Measurements from ENCODE around the gene BRMS1.
"Not testable (repeated sequence)": the region's sequence is repeated elsewhere in the genome, so short reads cannot be mapped to it uniquely, and the experiment has no call there.

Gene BRMS1

DNA sequence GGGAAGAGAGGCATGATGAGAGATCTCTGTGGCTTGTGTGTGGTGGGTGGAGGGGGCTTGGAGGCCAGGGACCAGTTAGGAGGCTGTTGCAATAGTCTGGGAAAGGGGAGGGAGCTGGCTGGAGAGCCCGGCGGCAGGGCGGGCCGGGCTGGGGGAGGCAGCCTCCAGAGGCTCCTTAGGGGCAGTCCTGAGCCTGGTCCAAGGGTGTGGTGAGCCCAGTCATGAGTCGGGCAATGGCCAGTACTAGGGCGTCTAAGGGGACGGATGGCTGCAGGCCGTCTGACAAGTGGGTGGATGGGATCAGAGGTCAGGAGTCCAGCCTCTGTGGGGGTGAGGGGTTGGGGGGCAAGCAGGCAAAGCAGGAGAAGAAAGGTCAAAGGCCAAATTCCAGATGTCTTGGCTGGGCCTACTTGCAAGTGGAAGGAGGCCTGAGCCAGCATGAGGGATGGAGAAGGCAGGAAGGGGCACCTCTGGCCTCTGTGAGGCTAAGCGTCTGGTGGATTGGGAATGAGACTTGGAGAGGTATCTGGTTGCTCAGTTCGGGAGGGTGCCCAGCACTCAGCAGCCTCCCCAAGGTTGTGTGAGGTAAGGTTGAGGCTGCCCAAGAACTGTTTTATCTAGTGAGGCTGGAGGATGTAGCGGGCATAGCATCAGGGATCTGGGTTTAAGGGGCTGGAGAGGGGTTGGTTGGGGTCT, 22.0 kb downstream of the BRMS1 start:
- no peak for DNase-seq (ENCODE audit: low spot score)

DNA sequence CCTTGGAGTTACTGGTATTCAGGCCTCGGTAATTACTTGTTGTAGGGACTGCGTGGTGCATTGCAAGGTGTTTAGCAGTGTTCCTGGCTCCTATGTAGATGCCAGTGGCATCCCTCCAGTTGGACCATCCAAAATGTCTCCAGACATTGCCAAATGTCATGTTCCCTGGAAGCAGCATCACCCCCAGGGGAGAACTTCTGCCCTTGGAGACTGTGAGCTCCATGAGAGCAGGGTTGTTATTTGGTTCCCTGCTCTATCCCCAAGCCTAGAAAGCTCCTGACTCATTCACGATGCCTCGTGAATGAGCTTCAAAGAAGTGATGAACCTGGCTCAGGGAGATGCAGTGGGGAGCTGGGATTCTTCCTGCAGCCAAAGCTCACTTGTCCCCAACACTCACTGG, 23.3 kb downstream of the BRMS1 start:
- DNase-seq (ENCODE audit: low spot score), result no peak

GRCh38 chr11:66320748-66321147, 24.2 kb downstream of the BRMS1 start:
- not testable (repeated sequence) for DNase-seq (ENCODE audit: low spot score)

- DNase-seq (ENCODE audit: low spot score), result not testable (repeated sequence)
Measured at GRCh38 chr11:66320289-66320688, 24.6 kb downstream of the BRMS1 start.

DNA sequence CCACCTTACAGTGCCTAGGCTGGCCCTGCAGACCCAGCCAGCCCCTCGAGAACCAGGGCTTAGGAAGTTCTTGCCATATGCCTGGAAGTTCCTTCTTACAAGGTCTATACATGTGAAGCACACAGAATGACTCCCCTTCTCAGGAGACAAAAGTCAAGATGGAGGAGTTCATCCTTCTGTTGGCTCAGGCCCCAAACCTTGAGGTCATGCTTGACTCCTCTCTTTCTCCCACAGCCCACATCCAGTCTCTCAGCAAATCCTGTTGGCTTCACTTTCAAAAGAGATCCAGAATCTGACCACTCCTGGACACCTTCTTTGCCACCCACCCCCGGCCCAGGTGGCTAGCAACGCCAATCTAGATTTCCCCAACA, 26.3 kb downstream of the BRMS1 start:
- no peak for DNase-seq (ENCODE audit: low spot score)

- peak; percentile 72 for DNase-seq (ENCODE audit: low spot score)
Measured at GRCh38 chr11:66317723-66318599, 26.9 kb downstream of the BRMS1 start.

DNA sequence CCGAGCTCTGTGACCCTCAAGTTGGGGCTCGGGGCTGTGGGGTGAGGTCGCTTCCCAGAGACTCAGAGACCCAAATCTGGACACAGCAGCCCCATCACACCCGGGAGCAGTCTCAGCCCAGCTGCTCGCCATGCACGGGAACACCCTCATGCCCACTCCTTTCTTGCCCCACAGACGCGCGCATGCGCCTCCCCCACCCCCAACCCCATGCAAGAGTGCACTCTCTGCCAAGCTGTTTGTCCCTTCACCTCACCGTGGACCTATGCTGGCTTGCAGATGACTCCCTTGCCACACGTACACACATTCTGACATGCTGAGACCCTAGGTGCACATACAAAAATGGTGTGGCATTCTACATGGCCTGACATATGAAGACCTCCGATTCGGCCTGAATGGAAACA, 27.6 kb downstream of the BRMS1 start:
- peak; percentile 70 for DNase-seq (ENCODE audit: low spot score)

DNA sequence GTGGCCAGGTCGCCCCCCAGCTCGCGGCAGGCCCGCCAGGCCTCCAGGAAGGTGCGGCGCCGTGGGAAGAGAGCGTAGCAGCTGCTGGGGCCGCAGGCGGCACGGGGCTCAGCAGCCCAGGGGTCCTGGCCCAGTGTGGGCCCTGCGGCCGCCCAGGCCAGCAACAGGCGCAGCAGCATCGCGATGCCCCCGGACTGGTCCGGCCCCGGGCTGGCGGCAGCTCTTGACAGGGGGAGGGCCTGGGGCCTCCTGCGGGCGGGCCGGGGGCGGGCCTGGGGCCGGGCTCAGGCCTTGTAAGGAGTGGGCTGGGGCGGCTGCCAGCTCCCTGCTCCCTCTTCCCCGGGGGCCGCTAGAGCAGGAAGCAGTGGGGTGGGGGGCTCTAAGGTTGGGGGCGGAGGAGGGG, 28.1 kb downstream of the BRMS1 start, which contains the start of gene CD248:
TSS of gene CD248 (minus strand) at position 196 of the 403 bp plus-strand sequence. CDS start at position 179, 17 bp downstream.
- no peak for DNase-seq (ENCODE audit: low spot score)

GRCh38 chr11:66315921-66316811, 28.7 kb downstream of the BRMS1 start:
- DNase-seq (ENCODE audit: low spot score), result no peak

GRCh38 chr11:66315498-66315885, 29.4 kb downstream of the BRMS1 start:
- no peak for DNase-seq (ENCODE audit: low spot score)

- DNase-seq (ENCODE audit: low spot score), result no peak
Measured at GRCh38 chr11:66314561-66315497, 30.1 kb downstream of the BRMS1 start.

DNA sequence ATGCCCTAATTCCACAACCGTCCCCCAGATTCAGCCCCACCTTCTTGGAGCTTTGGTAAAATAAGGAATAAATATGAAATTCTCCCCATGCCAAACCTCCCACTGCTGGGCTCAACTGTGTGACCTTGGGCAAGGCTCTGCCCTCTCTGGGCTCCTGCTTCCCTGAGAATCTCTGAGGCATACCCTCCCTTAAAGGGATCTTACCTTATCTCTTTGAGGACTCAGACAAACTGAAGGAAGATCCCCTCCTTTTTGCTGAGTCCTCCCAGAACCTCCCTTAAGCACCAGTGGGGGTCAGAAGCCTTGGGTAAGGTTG, 30.8 kb downstream of the BRMS1 start:
- no peak for DNase-seq (ENCODE audit: low spot score)

- no peak for DNase-seq (ENCODE audit: low spot score)
Measured at GRCh38 chr11:66313321-66314185, 31.4 kb downstream of the BRMS1 start.

DNA sequence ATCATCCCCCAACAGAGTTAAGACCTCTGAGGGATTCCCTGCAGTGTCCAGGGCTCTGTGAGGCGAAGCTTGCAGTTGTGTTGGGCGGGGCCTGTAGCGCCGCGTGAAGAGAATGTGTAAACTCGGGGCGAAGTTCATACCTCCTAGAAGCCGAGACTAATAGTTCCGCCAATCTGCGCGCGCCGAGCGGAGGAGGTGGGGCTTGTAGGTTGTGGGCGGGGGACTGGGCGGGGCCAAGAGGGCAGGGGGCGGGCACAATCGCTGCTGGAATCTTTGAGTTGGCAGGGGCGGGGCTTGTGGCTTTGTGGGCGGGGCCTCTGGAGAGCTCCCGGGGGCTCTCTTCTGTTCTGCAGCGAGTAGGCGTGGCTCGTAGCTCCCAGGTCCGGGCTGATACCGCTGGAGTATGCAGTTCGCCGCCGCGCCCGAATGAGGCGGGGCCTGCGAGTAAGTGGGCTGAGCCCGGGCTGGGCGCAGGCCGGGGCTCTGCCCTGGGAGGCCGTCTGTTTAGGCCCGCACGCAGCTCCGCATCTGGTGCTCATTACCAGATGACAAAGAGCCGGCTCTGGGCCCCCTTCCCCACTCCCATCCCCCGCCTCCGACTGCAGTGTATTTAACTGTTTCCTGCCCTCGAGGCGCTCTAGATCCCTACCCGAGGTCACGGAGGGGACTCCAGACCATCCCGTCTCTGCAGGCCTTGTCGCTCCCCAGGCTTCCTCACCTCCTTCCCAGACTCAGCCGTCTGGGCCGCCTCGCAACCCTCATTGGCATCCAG, 32.2 kb downstream of the BRMS1 start:
- peak; percentile 98 for DNase-seq (ENCODE audit: low spot score)

GRCh38 chr11:66311965-66312548, 32.8 kb downstream of the BRMS1 start:
- peak; percentile 97 for DNase-seq (ENCODE audit: low spot score)

GRCh38 chr11:66311470-66311964, 33.4 kb downstream of the BRMS1 start:
- DNase-seq (ENCODE audit: low spot score), result no peak

- DNase-seq (ENCODE audit: low spot score), result not testable (repeated sequence)
Measured at GRCh38 chr11:66310803-66311440, 34.0 kb downstream of the BRMS1 start.

DNA sequence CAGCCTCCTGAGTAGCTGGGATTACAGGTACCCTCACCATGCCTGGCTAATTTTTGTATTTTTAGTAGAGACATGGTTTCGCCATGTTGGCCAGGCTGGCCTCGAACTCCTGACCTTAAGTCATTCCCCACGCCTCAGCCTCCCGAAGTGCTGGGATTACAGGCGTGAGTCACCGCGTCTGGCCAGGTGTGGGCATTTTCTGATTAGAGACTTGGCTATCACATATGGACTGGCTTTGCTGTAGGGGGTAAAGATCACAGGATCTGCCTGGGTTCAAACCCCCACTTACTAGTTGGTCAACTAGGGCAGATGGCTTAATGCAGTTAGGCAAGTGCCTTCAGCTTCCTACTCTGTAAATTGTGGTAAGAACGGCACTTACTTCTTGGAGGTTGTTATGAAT, 34.6 kb downstream of the BRMS1 start:
- DNase-seq (ENCODE audit: low spot score), result no peak

All from NAMALWA (cell line).